Suprapubic skin (tissue), 3 donors: Measurements from ENCODE around the gene GNB1L.

Experiments
- CTCF ChIP-seq, 2 donors: fragments of 200-600 bp in 1 of 2; fragments of 450-650 bp in 1 of 2; sonication (generic) in 1 of 2; IDR thresholded peaks; one replicate each; pipeline ENCODE4 v1.5.1; 2016 to 2019; ENCODE audit warnings: antibody characterized with exemption in 2 of 2, mild to moderate bottlenecking in 1 of 2, moderate library complexity in 1 of 2
- POLR2A ChIP-seq, 2 donors: fragments of 450-650 bp; IDR thresholded peaks; one replicate each; pipeline ENCODE4 v1.6.1; 2017; ENCODE audit warnings: antibody characterized with exemption in 2 of 2, mild to moderate bottlenecking in 2 of 2, moderate library complexity in 2 of 2

GRCh38 chr22:19755145-19755710 lies 99.4 kb downstream of the GNB1L start:
- TF ChIP-seq CTCF (IDR thresholded peaks at IDR 0.05) (no peak), POLR2A (IDR thresholded peaks at IDR 0.05) (no peak)
